BE2C (cell line): ENCODE data around the gene LPIN1.
"Not testable (repeated sequence)": the region's sequence is repeated elsewhere in the genome, so short reads cannot be mapped to it uniquely, and the experiment has no call there.

Source experiments
- DNase-seq: peaks from one replicate; pipeline ENCODE4 v3.0.0-alpha.2; 2020
- H3K27me3 ChIP-seq: fragments of 250-450 bp; sonication (Bioruptor Pico); 2 replicates; pipeline ENCODE4 v1.5.1; 2020; ENCODE audit warnings: mild to moderate bottlenecking
- H3K36me3 ChIP-seq: fragments of 250-450 bp; sonication (Bioruptor Pico); 2 replicates; pipeline ENCODE4 v1.5.1; 2020; ENCODE audit warnings: mild to moderate bottlenecking
- H3K4me1 ChIP-seq: fragments of 250-450 bp; sonication (Bioruptor Pico); 2 replicates; pipeline ENCODE4 v1.5.1; 2020
- H3K4me3 ChIP-seq: 2 replicates; pipeline ENCODE4 v1.5.1; 2011; ENCODE audit warnings: low read depth, low read length
- H3K9me3 ChIP-seq: fragments of 250-450 bp; sonication (Bioruptor Pico); 2 replicates; pipeline ENCODE4 v1.5.1; 2020
- TF ChIP-seq, protein P1 (sequence below): IDR thresholded peaks from 2 replicates; pipeline ENCODE4 v1.5.1; 2012; ENCODE audit warnings: mild to moderate bottlenecking, low read depth, low read length

The LPIN1 gene

DNA sequence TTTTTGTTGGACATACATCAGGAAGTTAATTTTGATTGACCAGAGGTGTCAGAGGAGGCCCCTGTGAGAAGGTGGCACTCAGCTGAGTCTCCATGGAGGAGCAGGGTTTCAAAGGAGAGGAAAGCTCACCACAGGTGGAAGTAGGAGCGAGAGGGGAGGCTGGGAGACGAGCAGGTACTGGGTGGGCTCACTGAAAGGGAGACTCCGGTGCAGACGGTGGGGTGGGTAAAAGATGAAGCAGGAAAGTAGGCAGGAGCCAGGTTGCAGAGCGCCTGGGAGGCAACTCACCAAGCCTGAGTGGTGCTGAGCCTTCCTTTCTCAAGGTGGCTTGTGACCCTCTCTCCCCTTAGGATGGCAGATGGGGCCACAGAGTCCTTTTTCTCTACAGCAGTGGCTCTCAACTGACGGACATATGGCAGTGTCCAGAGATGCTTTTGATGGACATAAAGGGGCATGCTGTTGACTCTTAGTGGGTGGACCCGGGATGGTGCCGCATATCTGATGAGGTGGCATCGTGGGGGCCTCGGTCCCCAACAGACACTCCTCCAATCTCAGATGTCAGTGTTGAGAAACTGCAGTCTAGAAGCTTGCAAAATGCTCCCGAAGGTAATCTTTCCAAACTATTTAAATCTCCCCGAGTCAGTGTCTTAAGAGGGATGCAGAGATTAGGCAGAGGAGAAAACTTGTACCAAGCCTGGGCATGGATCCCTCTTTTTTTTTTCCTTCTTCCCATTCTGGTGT, 64.0 kb downstream of the LPIN1 start:
- DNase-seq: no peak
- Histone ChIP-seq H3K4me3 (no peak overlapping the region), H3K36me3 (peaks cover 85% of the 10 kb centered on the region), H3K4me1 (no peaks in the 10 kb centered on the region), H3K9me3 (no peaks in the 10 kb centered on the region), H3K27me3 (no peaks in the 10 kb centered on the region)
- TF ChIP-seq, protein P1, sequence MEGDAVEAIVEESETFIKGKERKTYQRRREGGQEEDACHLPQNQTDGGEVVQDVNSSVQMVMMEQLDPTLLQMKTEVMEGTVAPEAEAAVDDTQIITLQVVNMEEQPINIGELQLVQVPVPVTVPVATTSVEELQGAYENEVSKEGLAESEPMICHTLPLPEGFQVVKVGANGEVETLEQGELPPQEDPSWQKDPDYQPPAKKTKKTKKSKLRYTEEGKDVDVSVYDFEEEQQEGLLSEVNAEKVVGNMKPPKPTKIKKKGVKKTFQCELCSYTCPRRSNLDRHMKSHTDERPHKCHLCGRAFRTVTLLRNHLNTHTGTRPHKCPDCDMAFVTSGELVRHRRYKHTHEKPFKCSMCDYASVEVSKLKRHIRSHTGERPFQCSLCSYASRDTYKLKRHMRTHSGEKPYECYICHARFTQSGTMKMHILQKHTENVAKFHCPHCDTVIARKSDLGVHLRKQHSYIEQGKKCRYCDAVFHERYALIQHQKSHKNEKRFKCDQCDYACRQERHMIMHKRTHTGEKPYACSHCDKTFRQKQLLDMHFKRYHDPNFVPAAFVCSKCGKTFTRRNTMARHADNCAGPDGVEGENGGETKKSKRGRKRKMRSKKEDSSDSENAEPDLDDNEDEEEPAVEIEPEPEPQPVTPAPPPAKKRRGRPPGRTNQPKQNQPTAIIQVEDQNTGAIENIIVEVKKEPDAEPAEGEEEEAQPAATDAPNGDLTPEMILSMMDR: no peak

DNA sequence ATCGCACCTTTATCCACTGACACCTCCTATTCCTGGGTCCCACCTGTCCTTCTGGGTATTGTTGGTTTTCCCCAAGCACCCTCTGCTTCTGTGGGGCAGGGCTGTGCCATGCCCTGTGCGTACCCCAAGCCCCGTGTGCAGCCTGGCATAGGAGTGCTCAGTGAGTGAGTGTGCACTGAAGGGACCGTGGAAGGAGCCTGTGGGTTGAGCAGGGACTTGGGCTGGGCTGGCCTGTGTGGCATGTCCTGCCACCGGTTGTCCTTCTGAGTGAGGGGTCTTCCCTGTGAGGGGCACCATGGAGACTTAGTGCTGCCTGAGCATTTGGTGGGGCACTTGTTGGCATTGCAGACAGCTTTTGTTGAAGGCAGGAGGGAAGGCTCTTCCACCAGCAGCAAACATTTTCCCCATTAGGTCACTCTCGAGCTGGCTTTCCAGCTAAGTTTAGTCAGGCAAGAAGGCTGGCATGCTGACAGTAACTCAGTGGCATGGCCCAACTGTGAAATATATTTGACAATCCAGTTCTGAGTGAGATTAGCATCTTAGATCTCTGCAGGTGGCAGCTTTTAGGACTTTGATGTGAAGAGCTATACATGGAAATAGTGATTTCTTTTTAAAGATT, 64.7 kb downstream of the LPIN1 start:
- Histone ChIP-seq H3K4me1 (no peaks in the 10 kb centered on the region), H3K9me3 (no peaks in the 10 kb centered on the region), H3K27me3 (no peaks in the 10 kb centered on the region), H3K36me3 (peaks cover 85% of the 10 kb centered on the region), H3K4me3 (no peak overlapping the region)
- TF ChIP-seq, protein P1: no peak
- no peak for DNase-seq

DNA sequence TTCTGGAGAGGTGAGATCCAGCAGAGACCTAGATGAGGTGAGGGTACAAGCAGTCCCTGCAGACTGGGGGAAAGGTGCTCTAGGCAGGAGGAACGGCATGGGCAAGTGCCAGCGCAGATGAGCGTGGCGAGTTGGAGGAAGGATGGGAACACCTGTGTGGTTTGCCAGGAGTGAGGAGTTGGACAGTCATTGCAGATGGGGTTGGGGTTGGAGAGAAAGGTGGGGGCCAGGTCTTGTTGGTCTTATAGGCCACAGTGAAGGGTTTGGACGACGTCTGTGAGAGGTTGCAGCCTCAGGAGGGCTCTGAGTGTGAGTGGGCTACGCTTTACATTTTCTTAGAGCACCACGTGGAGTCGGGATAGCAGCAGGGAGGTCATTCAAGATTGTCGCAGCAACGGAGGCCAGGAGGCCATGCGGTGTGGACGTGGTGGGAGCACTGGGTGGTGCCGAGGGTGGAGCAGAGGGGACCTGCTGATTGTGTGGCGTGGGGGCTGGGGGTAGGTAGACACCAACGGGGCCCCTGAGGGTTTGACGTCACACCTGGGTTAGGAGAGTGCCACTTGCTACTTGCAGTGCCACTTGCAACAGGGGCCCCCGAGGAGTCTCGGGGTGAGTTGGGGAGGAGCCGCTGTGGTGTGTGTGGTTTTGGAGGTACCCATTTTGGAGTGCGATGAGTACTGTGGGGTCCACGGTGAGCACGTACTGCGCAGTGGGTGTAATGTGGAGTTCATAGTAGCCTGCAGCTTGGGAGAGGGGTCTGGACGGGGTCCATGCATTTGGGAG, 66.2 kb downstream of the LPIN1 start:
- DNase-seq: no peak
- TF ChIP-seq, protein P1: no peak
- Histone ChIP-seq H3K36me3 (peaks cover 82% of the 10 kb centered on the region), H3K4me3 (no peak overlapping the region), H3K4me1 (no peaks in the 10 kb centered on the region), H3K27me3 (no peaks in the 10 kb centered on the region), H3K9me3 (no peaks in the 10 kb centered on the region)

DNA sequence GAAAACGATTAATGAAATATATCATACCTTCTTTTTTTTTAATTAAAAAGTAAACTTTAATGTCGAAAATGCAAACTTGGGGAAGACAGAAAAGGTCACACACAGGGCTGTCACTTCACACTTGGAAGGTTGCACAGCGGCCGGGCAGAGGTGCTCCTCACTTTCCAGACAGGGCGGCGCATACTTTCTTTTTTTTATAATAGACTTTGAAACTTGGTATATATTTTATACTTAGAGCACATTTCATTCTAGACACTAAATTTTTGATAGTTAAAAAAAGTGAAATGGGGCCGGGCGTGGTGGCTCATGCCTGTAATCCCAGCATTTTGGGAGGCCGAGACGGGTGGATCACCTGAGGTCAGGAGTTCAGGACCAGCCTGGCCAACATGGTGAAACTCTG, 66.9 kb downstream of the LPIN1 start:
- not testable (repeated sequence) for H3K9me3 ChIP-seq, DNase-seq, H3K4me3 ChIP-seq, H3K27me3 ChIP-seq, H3K4me1 ChIP-seq
- peaks cover 78% of the 10 kb centered on the region for H3K36me3 ChIP-seq

DNA sequence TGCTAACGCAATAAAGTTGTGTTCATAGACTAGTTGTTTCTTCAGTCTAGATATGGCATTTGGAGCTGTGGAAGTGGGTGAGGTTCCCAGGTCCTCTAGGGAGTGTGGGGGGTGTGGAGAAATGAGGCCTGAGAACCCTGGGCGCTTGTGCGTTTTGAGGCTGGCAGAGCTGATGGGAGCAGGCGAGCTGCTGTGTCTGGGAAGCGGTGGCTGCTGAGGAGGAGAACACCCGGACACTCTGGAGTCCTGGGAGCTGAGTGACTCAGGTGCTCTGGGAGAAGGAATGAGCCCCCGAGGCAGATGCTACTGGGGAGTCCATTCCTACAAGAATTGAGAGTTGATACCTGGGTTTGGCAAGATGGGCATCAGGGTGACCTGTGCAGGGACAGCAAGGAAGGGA, 67.5 kb downstream of the LPIN1 start:
- Histone ChIP-seq H3K27me3 (no peaks in the 10 kb centered on the region), H3K9me3 (no peaks in the 10 kb centered on the region), H3K4me3 (no peak overlapping the region), H3K36me3 (peaks cover 77% of the 10 kb centered on the region), H3K4me1 (no peaks in the 10 kb centered on the region)
- DNase-seq: no peak
- TF ChIP-seq, protein P1: no peak

DNA sequence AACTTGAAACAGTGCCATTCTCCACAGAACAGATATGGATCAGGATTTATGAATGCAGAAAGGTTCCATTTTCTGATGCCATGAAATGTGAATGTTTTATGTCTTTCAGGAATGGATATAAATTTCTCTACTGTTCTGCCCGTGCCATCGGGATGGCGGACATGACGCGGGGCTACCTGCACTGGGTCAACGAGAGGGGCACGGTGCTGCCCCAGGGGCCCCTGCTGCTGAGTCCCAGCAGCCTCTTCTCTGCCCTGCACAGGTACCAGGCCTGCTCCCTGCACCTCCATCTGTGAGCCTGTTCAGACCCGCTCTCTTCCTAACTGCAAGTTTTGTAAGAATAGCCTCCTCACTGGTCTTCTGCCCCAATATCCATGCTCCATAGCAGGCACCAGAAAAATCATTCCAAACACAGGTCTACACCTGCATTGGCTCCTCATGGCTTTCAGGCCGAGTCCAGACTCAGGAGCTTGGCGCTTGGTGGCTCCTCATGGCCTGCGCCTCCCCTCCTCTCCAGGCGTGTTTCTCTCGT, 68.6 kb downstream of the LPIN1 start:
- H3K36me3 ChIP-seq: peaks cover 77% of the 10 kb centered on the region
- DNase-seq: no peak

DNA sequence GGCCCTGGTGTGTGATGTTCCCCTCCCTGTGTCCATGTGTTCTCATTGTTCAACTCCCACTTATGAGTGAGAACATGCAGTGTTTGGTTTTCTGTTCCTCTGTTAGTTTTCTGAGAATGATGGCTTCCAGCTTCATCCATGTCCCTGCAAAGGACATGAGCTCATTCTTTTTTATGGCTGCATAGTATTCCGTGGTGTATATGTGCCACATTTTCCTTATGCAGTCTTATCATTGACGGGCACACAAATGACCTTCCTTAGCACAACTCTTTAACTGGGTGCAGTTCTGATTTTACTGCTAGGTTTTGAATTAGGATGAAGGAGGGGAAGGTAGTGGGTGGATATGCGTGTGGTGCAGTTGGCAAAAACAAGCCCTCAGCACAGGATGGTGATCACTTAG, 70.5 kb downstream of the LPIN1 start:
- H3K4me3 ChIP-seq, H3K4me1 ChIP-seq, H3K9me3 ChIP-seq, DNase-seq, H3K27me3 ChIP-seq: not testable (repeated sequence)
- peaks cover 83% of the 10 kb centered on the region for H3K36me3 ChIP-seq

More for the DNA sequence above, 68.6 kb downstream of the LPIN1 start:
- TF ChIP-seq, protein P1: no peak
- Histone ChIP-seq H3K4me1 (no peaks in the 10 kb centered on the region), H3K4me3 (no peak overlapping the region), H3K9me3 (no peaks in the 10 kb centered on the region), H3K27me3 (no peaks in the 10 kb centered on the region)
